PC-9 (cell line): Measurements from ENCODE around the gene ACTR1A.

Experiments used
- CTCF ChIP-seq: fragments of 200-600 bp; sonication (generic); conservative IDR thresholded peaks from 2 replicates; pipeline ENCODE4 v1.6.1; 2017; ENCODE audit warnings: mixed run types, antibody characterized with exemption, mild to moderate bottlenecking, moderate library complexity
- EZH2 ChIP-seq: fragments of 200-600 bp; sonication (generic); IDR thresholded peaks from 2 replicates; pipeline ENCODE4 v1.8.0; 2017; ENCODE audit warnings: antibody characterized with exemption, low read depth

- TF ChIP-seq CTCF (no peak), EZH2 (no peak)
These were observed 46.5 kb downstream of the ACTR1A start for GRCh38 chr10:102455893-102456471.
